ENCODE data around the gene SUPT6H.

DNA sequence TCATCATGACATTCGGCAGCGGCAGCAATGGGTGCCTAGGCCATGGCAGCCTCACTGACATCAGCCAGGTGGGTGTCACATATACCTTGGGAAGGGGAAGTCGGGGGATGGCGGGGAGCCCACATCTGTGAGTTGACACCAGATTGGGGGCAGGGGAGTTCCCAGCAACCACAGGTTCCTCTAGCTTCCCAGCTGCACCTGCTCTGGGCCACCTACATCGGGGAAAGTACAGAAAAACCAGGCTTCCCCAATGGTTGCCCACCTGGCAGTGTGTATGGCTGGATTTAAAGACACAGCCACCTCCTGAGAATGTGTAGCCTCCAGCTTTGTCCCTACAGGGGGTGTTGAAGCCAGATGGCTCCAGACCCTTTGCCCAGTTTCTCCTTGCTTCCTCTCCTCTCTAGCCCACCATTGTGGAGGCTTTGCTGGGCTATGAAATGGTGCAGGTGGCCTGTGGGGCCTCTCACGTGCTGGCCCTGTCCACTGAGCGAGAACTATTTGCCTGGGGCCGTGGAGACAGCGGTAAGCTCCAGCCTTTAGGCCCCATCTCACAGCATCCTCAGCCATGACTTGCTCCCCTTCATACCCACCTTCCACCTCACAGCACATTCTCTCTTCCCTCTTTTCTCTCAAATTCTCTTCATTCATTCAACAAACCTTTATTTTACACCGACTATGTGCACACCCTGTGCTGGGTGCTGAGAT is 76.8 kb downstream of the SUPT6H start:
- TF ChIP-seq ZNF585B (tag by site-specific recombination; IDR thresholded peaks at IDR 0.05) (no peak), EGR2 (tag by site-specific recombination; IDR thresholded peaks at IDR 0.05; ENCODE audit: low read depth) (no peak), ZNF132 (tag by site-specific recombination; IDR thresholded peaks at IDR 0.05; ENCODE audit: borderline replicate concordance) (no peak), GLI4 (tag by site-specific recombination; IDR thresholded peaks at IDR 0.05) (no peak), ZSCAN30 (tag by site-specific recombination; IDR thresholded peaks at IDR 0.05) (no peak), ZNF510 (tag by site-specific recombination; IDR thresholded peaks at IDR 0.05; ENCODE audit: insufficient replicate concordance) (no peak)
- TF ChIP-seq, protein P1, sequence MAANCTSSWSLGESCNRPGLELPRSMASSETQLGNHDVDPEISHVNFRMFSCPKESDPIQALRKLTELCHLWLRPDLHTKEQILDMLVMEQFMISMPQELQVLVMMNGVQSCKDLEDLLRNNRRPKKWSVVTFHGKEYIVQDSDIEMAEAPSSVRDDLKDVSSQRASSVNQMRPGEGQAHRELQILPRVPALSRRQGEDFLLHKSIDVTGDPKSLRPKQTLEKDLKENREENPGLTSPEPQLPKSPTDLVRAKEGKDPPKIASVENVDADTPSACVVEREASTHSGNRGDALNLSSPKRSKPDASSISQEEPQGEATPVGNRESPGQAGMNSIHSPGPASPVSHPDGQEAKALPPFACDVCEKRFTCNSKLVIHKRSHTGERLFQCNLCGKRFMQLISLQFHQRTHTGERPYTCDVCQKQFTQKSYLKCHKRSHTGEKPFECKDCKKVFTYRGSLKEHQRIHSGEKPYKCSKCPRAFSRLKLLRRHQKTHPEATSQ (tag by site-specific recombination; IDR thresholded peaks at IDR 0.05): no peak
- TF ChIP-seq, protein P2, sequence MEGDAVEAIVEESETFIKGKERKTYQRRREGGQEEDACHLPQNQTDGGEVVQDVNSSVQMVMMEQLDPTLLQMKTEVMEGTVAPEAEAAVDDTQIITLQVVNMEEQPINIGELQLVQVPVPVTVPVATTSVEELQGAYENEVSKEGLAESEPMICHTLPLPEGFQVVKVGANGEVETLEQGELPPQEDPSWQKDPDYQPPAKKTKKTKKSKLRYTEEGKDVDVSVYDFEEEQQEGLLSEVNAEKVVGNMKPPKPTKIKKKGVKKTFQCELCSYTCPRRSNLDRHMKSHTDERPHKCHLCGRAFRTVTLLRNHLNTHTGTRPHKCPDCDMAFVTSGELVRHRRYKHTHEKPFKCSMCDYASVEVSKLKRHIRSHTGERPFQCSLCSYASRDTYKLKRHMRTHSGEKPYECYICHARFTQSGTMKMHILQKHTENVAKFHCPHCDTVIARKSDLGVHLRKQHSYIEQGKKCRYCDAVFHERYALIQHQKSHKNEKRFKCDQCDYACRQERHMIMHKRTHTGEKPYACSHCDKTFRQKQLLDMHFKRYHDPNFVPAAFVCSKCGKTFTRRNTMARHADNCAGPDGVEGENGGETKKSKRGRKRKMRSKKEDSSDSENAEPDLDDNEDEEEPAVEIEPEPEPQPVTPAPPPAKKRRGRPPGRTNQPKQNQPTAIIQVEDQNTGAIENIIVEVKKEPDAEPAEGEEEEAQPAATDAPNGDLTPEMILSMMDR (tag by site-specific recombination; IDR thresholded peaks at IDR 0.05): no peak
- TF ChIP-seq, protein P3, sequence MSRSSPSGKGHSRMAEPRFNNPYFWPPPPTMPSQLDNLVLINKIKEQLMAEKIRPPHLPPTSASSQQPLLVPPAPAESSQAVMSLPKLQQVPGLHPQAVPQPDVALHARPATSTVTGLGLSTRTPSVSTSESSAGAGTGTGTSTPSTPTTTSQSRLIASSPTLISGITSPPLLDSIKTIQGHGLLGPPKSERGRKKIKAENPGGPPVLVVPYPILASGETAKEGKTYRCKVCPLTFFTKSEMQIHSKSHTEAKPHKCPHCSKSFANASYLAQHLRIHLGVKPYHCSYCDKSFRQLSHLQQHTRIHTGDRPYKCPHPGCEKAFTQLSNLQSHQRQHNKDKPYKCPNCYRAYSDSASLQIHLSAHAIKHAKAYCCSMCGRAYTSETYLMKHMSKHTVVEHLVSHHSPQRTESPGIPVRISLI (tag by site-specific recombination; IDR thresholded peaks at IDR 0.05): no peak
